ENCODE measurements around the gene RPA3.

- TF ChIP-seq, protein P1, sequence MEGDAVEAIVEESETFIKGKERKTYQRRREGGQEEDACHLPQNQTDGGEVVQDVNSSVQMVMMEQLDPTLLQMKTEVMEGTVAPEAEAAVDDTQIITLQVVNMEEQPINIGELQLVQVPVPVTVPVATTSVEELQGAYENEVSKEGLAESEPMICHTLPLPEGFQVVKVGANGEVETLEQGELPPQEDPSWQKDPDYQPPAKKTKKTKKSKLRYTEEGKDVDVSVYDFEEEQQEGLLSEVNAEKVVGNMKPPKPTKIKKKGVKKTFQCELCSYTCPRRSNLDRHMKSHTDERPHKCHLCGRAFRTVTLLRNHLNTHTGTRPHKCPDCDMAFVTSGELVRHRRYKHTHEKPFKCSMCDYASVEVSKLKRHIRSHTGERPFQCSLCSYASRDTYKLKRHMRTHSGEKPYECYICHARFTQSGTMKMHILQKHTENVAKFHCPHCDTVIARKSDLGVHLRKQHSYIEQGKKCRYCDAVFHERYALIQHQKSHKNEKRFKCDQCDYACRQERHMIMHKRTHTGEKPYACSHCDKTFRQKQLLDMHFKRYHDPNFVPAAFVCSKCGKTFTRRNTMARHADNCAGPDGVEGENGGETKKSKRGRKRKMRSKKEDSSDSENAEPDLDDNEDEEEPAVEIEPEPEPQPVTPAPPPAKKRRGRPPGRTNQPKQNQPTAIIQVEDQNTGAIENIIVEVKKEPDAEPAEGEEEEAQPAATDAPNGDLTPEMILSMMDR (conservative IDR thresholded peaks at IDR 0.05; ENCODE audit: low read depth, low read length): no peak
- TF ChIP-seq EZH2 (IDR thresholded peaks at IDR 0.05; ENCODE audit: borderline replicate concordance, low read depth, low read length, poor library complexity, severe bottlenecking): no peak
Measured at GRCh38 chr7:7681936-7682329, 36.5 kb downstream of the RPA3 start.
